Measurements from ENCODE around the gene RAB26.
A peak's percentile ranks its signal among the peaks of the same experiment; 100 is the strongest.

The RAB26 gene

DNA sequence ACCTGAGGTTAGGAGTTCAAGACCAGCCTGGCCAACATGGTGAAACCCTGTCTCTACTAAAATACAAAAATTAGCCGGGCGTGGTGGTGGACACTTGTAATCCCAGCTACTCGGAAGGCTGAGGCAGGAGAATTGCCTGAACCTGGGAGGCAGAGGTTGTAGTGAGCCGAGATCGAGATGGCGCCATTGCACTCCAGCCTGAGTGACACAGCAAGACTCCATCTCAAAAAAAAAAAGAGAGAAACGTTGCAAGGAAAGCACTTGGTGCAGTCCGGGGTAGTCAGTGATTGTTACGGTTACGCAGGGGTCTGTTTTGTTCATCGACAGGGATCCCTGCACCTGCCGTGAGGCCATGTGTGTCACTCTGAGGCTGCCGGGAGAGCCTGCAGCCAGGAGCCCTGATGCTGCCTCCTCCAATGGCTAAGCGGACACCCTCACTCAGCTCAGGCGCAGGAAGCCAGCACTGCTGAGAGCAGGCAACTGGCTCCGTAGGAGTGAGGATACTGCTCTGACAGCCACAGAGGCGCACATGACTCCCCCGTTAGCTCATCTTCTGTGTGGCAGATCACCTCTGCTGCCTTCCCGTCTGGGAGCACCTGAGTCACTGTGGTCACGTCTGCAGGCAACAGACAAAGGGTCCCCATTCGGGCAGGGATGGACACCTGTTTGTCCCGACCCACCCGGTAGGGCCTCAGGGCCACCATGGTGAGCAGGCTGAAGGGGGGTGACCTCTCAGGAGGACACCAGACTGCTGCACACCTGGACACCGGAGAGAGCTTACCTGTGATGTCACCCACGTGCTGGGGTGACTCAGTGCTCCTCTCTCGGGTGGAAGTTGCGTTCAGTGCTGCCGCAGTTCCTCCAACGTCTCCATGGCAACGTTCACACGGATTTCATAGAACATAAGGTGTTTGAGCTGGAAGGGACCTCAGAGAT lies 5.2 kb upstream of the RAB26 start:
- DNase-seq (ENCODE audit: low read depth in 2 of 2), result no peak

GRCh38 chr16:2143878-2144485 lies 4.4 kb upstream of the RAB26 start:
- no peak for DNase-seq (ENCODE audit: low read depth in 2 of 2)

- DNase-seq (ENCODE audit: low read depth in 2 of 2), result no peak
Observed at GRCh38 chr16:2145843-2146242, 2.6 kb upstream of the RAB26 start.

DNA sequence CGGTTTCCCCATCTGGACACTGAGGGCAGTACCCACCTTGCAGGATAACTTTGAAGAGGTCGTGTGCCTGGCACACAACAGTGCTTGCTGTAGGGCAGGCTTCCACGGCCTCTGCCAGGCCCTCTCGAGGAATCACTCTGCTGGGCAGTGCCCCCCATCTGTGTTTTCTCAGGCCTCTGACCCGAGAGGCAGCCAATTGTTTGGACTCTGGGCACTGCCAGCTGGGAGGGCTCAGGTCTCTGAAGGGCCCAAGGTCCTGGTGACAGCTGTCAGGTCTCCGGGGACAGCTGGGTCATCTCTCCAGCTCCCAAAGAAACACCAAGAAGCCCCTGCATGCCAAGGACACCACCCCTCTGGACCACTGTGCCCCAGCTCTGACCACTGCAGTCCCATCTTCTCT lies 1.0 kb upstream of the RAB26 start:
- DNase-seq (ENCODE audit: low read depth in 2 of 2), result no peak

GRCh38 chr16:2148714-2149629 lies 547 bp downstream of the RAB26 start:
- no peak for DNase-seq (ENCODE audit: low read depth in 2 of 2)

- no peak for DNase-seq (ENCODE audit: low read depth in 2 of 2)
Observed at GRCh38 chr16:2149630-2150417, 1.4 kb downstream of the RAB26 start.

GRCh38 chr16:2150418-2151187 lies 2.2 kb downstream of the RAB26 start:
- DNase-seq (ENCODE audit: low read depth in 2 of 2), result no peak

- DNase-seq (ENCODE audit: low read depth in 2 of 2), result no peak
Observed at GRCh38 chr16:2151188-2152091, 3.0 kb downstream of the RAB26 start.

DNA sequence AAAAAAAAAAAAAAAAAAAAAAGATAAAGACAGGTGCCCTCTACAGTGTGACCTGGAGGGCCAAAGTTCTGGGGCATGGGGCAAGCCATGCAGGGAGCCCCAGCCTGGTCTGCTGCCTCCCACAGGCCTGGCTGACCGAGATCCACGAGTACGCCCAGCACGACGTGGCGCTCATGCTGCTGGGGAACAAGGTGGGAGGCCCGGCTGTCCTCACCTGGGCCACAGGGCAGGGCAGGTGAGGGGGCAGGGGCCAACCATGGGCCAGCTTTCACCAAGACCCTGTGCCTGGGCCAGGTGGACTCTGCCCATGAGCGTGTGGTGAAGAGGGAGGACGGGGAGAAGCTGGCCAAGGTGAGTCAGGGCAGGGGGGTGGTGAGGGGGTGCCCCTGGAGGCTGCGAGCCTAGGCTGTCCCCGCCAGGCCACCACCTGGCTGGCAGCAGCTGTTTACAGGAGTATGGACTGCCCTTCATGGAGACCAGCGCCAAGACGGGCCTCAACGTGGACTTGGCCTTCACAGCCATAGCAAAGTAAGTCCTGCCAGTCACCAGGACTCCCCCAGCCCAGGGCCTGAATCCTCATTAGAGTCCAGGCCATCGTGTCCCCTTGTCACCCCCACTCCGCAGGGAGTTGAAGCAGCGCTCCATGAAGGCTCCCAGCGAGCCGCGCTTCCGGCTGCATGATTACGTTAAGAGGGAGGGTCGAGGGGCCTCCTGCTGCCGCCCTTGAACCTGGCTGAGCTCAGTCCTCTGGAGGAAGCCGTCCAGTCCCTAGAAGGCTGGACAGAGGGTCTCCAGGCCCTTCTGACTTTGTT lies 4.5 kb downstream of the RAB26 start:
- DNase-seq (ENCODE audit: low read depth in 2 of 2), result no peak

DNA sequence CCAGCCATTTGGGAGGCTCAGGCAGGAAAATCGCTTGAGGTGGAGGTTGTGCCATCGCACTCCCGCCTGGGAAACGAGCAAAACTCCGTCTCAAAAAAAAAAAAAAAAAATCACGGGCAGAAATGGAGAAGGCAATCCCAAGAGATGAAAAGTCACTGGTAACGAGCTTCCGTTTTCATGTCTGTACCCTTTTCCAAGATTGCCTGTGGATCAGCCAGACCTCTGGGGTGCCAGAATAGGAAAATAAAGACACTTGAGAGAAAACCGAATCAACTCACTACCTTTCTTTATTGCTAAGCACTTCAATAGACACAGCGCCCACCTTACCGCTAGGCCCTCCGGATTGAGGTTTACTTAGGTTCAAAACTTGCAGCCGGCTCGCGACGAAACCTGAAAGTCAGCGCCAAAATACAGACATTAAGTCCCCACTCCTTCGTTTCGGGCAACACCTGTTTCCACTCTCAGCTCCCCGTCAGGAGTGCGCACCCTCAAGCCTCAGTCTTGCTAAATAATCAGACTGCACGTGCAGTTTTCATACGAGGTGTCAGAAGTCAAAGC lies 6.2 kb downstream of the RAB26 start:
- DNase-seq (ENCODE audit: low read depth in 2 of 2), result no peak

- peak; percentile 96 to 98 for DNase-seq (ENCODE audit: low read depth in 2 of 2)
Observed at GRCh38 chr16:2155091-2155950, 6.9 kb downstream of the RAB26 start, which contains the start of gene TRAF7. Gene TRAF7 (plus strand): TSS chr16:2155782. CDS start chr16:2163921, 8,139 bp downstream.

GRCh38 chr16:2155977-2156848 lies 7.8 kb downstream of the RAB26 start:
- DNase-seq (ENCODE audit: low read depth in 2 of 2), result no peak

- DNase-seq (ENCODE audit: low read depth in 2 of 2), result no peak
Observed at GRCh38 chr16:2156849-2157224, 8.4 kb downstream of the RAB26 start.

DNA sequence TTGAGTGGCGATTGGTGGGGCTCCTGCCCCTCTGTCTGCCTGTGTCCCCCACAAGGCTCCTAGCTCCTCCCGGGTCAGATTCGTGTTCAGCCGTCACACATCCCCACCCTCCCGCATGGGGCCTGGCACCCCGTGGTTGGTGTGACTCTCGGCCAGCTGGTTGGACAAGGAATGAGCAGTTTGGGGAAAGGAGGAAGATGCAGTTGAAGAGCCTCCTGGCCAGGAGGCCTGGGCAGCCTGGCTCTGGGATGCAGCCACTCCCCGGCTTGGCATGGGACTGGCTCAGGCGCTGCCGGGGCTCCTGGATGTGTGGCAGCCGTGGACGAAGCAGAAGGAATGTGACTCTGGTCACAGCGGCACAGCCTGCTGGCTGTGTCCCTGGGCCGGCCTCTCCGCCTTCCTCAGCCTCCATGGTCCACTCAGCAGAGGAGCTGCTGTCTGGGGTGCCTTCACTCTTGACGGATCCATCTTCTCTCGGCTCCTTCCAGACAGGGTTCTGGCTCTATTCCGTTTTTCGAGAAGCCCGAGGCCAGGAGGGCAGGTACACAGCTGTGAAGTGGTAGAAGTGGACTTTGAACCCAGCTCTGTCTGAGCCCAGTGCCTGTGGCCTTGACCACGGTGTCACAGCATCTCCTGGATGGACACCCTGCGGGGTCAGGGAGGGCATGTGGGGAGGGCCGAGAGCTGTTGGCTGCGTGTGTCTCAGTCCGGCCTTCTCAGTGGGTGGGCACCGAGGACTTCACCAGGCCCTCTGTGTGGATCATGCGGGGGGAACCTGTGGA lies 9.2 kb downstream of the RAB26 start:
- DNase-seq (ENCODE audit: low read depth in 2 of 2), result no peak

DNA sequence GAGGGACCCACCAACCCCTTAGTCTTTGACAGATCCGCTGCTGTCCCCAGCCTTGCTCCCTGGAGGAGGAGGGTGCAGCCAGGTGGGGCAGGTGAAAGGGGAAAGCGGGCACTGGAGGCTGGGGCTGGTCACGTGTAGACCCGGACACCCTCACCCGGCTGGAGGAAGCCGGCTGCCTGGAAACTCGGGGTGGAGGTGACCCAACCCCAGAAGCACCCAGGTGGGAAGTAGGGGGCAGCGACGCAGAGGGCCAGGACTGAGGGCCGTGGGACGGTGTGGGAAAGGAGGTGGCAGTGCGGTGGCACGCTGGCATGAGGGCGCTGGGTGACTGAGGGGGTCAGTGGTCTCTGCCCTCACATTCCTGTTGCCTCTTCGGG lies 9.8 kb downstream of the RAB26 start:
- DNase-seq (ENCODE audit: low read depth in 2 of 2), result no peak

Measured in stimulated activated CD4-positive, alpha-beta T cell treated with anti-CD3 and anti-CD28 coated beads, Interleukin-15, amount 100 ng/mL, for 48 hours (primary cell).